ENCODE results near the gene DMRTC2.

The DMRTC2 gene

DNA sequence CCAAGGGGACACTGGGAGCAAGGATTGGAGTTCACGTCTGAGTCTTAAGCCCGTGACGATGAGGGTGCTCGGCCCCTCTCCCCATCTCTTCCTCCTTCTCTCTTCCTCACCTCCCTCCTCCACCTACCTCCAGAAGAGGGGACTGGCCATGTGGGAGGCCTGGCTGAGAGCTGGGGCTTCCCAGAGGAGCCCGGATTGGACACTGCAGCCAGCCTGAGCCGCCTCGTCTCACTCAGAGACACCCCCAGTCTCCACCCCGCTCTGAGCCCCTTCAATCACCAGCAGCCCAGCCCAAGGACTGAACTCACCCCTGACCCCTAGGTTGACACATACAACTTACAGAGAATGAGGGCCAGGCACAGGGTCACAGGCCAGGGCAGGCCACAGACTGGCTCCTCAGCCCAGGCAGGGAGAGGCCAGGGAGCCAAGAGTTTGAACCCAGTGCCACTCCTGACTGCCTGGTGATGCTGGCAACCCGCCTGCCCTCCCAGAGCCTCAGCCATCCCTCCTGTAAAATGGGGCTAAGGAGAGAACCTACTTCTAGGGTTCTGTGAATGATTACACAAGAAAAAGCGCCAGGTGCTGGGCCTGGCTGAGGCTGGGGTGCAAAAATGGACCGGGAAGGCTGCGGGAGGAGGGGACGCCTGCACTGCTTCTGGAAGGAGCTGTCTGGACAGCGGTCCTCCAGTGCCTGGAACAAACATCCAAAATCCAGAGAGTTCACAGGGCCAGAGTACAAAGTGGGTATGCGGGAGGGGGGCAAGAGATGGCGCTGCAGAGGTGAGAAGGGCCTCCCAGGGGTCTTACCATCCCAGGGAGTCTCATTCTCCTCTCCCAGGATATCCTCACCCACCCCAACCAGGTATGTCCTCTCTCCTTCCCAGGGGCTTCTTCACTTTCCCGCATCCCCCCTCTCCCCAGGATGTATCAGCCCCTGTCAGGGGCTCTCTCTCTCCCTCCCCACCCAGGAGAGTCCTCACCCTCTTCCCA lies 33.4 kb downstream of the DMRTC2 start:
- H3K27ac ChIP-seq = no peak overlapping the region

DNA sequence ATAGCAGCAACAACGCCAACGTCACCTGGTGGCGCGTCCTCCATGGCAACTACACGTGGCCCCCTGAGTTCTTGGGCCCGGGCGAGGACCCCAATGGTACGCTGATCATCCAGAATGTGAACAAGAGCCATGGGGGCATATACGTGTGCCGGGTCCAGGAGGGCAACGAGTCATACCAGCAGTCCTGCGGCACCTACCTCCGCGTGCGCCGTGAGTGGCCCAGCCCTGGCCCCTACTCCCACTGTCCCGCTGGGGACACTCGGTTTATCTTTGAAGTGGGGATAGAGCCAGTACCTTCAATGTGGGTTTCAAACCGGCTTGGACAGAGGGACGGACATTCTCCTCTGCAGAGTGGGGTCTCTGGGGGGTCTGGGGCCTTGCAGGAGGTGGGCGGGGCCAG lies 34.2 kb downstream of the DMRTC2 start:
- H3K27ac ChIP-seq = no peak overlapping the region
- TF ChIP-seq CTCF (IDR thresholded peaks at IDR 0.05) (no peak), ZFX (IDR thresholded peaks at IDR 0.05; ENCODE audit: borderline replicate concordance) (no peak)

More for the DNA sequence above, 33.4 kb downstream of the DMRTC2 start:
- TF ChIP-seq ZFX (IDR thresholded peaks at IDR 0.05; ENCODE audit: borderline replicate concordance) (no peak), CTCF (IDR thresholded peaks at IDR 0.05) (no peak)

DNA sequence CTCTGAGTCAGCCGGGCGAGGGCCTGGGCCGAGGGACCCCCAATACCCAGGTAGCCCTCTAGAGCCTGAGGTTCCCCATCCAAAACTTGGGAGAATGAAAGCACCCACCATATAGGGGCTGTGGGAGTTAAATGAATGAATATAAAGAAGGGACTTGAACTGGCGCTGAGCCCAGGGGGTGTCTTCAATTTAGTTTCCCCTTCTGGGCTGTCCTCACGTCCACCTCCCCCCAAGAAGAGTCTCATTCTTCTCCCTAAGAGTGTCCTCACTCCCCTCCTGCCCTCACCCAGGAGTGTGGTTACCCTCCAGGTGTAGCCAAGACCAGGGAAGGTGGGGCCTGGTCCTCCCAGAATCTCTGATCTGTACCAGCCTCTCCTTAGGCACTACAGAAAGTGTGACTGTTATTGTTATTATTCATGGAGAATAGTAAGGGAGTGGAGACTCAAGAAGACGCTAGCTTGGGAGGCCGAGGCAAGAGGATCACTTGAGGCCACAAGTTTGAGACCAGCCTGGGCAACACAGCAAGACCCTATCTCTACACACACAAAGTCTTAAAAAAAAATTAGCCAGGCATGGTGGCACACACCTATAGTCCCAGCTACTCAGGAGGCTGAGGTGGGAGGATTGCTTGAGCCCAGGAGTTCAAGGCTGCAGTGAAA lies 35.0 kb downstream of the DMRTC2 start:
- no peak overlapping the region for H3K27ac ChIP-seq
- TF ChIP-seq ZFX (IDR thresholded peaks at IDR 0.05; ENCODE audit: borderline replicate concordance) = no peak
- TF ChIP-seq CTCF (IDR thresholded peaks at IDR 0.05) = no peak

DNA sequence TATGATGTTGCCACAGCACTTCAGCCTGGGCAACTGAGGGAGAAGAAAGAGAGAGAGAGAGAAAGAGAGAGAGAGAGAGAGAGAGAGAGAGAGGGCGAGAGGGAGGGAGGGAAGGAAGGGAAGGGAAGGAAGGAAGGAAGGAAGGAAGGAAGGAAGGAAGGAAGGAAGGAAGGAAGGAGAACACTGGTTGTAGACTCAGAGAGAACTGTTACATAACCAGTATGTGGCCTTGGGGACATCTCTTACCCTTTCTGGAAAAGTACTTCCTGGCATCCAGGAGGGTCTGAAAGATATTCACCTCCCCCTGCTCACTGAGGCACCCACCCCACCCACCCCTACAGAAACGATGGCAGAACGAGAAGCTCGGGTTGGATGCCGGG lies 35.5 kb downstream of the DMRTC2 start:
- no peak overlapping the region for H3K27ac ChIP-seq
- no peak for TF ChIP-seq ZFX (IDR thresholded peaks at IDR 0.05; ENCODE audit: borderline replicate concordance)
- TF ChIP-seq CTCF (IDR thresholded peaks at IDR 0.05) = no peak

- 0 out of 2 replicates have a peak within 1 kb of the TSS, but pooled peaks have one; percentile 41 for H3K27ac ChIP-seq
- no peak for TF ChIP-seq ZFX (IDR thresholded peaks at IDR 0.05; ENCODE audit: borderline replicate concordance)
- no peak for TF ChIP-seq CTCF (IDR thresholded peaks at IDR 0.05)
These were observed 38.0 kb downstream of the DMRTC2 start, which contains the start of gene ARHGEF1 for GRCh38 chr19:41882568-41883462. Gene ARHGEF1 (plus strand): TSS chr19:41883184. CDS start chr19:41888083, 4,899 bp downstream.

DNA sequence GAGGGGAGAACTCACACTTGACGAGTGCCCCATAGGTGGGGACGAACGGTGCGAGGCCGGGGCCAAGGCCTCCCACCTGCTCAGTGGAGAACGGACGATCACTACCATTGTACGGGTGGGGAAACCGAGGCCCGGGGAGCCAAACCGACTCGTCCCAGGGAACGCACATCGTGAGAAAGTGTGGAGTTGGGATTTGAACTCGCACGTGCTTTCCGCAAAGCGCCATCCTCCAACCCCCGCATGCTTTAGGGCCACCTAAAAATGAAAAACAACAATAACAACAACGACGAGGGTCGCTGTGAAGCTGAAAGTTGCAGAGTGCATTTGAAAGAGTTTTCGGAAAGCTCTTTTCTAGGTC lies 38.6 kb downstream of the DMRTC2 start:
- H3K27ac ChIP-seq = 0 out of 2 replicates have a peak overlapping the region, but pooled peaks have one; percentile 41
- no peak for TF ChIP-seq CTCF (IDR thresholded peaks at IDR 0.05)
- TF ChIP-seq ZFX (IDR thresholded peaks at IDR 0.05; ENCODE audit: borderline replicate concordance) = no peak

All from 22Rv1 (cell line).